Kidney epithelial cell (primary cell): ENCODE data around the gene SNRNP25. TPM values are rescaled to one million over a fixed set of nuclear protein-coding genes. Genes with fewer than 3 reads are reported as not detected.

Source experiments
- DNase-seq: peaks from one replicate; pipeline ENCODE4 v3.0.0-alpha.2; 2010; ENCODE audit warnings: low read depth
- H3K27me3 ChIP-seq: 2 replicates; pipeline ENCODE4 v1.6.0; 2011; ENCODE audit warnings: low read length; ENCODE audit not compliant: control insufficient read depth, insufficient read depth
- H3K36me3 ChIP-seq: 2 replicates; pipeline ENCODE4 v1.5.1; 2011; ENCODE audit warnings: low read length; ENCODE audit not compliant: control insufficient read depth, insufficient read depth
- H3K4me3 ChIP-seq: 2 replicates; pipeline ENCODE4 v1.5.1; 2011; ENCODE audit warnings: low read depth, mild to moderate bottlenecking, control low read depth, low read length
- CTCF ChIP-seq: IDR thresholded peaks from 2 replicates; pipeline ENCODE4 v1.5.1; 2011; ENCODE audit warnings: mild to moderate bottlenecking, moderate library complexity, low read length, control low read depth, inconsistent platforms; ENCODE audit not compliant: insufficient read depth, poor library complexity, severe bottlenecking
- total RNA-seq: library from RNA; depleted of rRNA; stranded (reverse); fragments of >200 nt; gene quantifications from 2 replicates; pipeline ENCODE4 v1.2.3, GENCODE V29; 2015

The SNRNP25 gene
- total RNA-seq, 1 donor from 2014 or later = 25.4 TPM

GRCh38 chr16:33877-34647 is 19.6 kb upstream of the SNRNP25 start:
- no peaks in the 10 kb centered on the region for H3K27me3 ChIP-seq
- no peaks in the 10 kb centered on the region for H3K36me3 ChIP-seq
- H3K4me3 ChIP-seq = no peak overlapping the region
- no peak for TF ChIP-seq CTCF
- DNase-seq = no peak

GRCh38 chr16:34648-34987 is 19.0 kb upstream of the SNRNP25 start:
- no peaks in the 10 kb centered on the region for H3K27me3 ChIP-seq
- no peak overlapping the region for H3K4me3 ChIP-seq
- no peak for DNase-seq
- H3K36me3 ChIP-seq = no peaks in the 10 kb centered on the region
- no peak for TF ChIP-seq CTCF

- TF ChIP-seq CTCF = no peak
- Histone ChIP-seq H3K36me3 (no peaks in the 10 kb centered on the region), H3K27me3 (no peaks in the 10 kb centered on the region), H3K4me3 (no peak overlapping the region)
- DNase-seq = no peak
These were observed 18.5 kb upstream of the SNRNP25 start for GRCh38 chr16:35011-35677.

GRCh38 chr16:35678-36305 is 17.8 kb upstream of the SNRNP25 start:
- H3K27me3 ChIP-seq = no peaks in the 10 kb centered on the region
- TF ChIP-seq CTCF = no peak
- no peaks in the 10 kb centered on the region for H3K36me3 ChIP-seq
- H3K4me3 ChIP-seq = no peak overlapping the region
- no peak for DNase-seq

- DNase-seq = no peak
- no peaks in the 10 kb centered on the region for H3K36me3 ChIP-seq
- no peak overlapping the region for H3K4me3 ChIP-seq
- no peak for TF ChIP-seq CTCF
- no peaks in the 10 kb centered on the region for H3K27me3 ChIP-seq
These were observed 17.2 kb upstream of the SNRNP25 start for GRCh38 chr16:36336-36984.
